Heart left ventricle (tissue), 16 donors: ENCODE results near the gene ERBB4. TPM values are rescaled to one million over a fixed set of nuclear protein-coding genes. Genes with fewer than 3 reads are reported as not detected.

Experiments
- ATAC-seq, 4 donors: fragments of 200-7000 bp; cut with Tn5 transposase; one replicate each; pipeline ENCODE4 v1.9.1; 2020 to 2022; ENCODE audit warnings: moderate library complexity in 4 of 4, mild to moderate bottlenecking in 3 of 4, moderate number of reproducible peaks in 1 of 4
- DNase-seq, 5 donors: peaks; one replicate each; pipeline ENCODE4 v3.0.0-alpha.2; 2020
- H3K27ac ChIP-seq, 12 donors: fragments of 200-600 bp; sonication (generic) in 4 of 12; one replicate each; pipeline versions ENCODE4 v1.5.0 to v1.8.0; 2016 to 2022; ENCODE audit warnings: mild to moderate bottlenecking in 2 of 12
- H3K27me3 ChIP-seq, 9 donors: fragments of 200-600 bp; sonication (generic) in 2 of 9; one replicate each; pipeline versions ENCODE4 v1.5.1 to v1.8.0; 2016 to 2022; ENCODE audit warnings: mild to moderate bottlenecking in 3 of 9
- H3K36me3 ChIP-seq, 9 donors: fragments of 200-600 bp; sonication (generic) in 2 of 9; one replicate each; pipeline versions ENCODE4 v1.5.0 to v1.8.0; 2018 to 2022; ENCODE audit warnings: mild to moderate bottlenecking in 2 of 9
- H3K4me1 ChIP-seq, 12 donors: fragments of 200-600 bp; sonication (generic) in 4 of 12; one replicate each; pipeline versions ENCODE4 v1.5.0 to v1.8.0; 2016 to 2022; ENCODE audit warnings: mild to moderate bottlenecking in 3 of 12
- H3K4me3 ChIP-seq, 12 donors: fragments of 200-600 bp; sonication (generic) in 4 of 12; one replicate each; pipeline versions ENCODE4 v1.5.0 to v1.8.0; 2017 to 2022; ENCODE audit warnings: mild to moderate bottlenecking in 9 of 12, moderate library complexity in 4 of 12
- H3K9me3 ChIP-seq, 12 donors: fragments of 200-600 bp; sonication (generic) in 4 of 12; one replicate each; pipeline versions ENCODE4 v1.5.0 to v1.8.0; 2016 to 2022; ENCODE audit warnings: mild to moderate bottlenecking in 1 of 12
- POLR2A ChIP-seq, 2 donors: fragments of 450-650 bp; IDR thresholded peaks; one replicate each; pipeline ENCODE4 v1.6.1; 2017; ENCODE audit warnings: antibody characterized with exemption in 2 of 2, mild to moderate bottlenecking in 2 of 2, moderate library complexity in 2 of 2
- WGBS, 4 donors: extraction: QIAGEN DNeasy Blood & Tissue Kit in 2 of 4; methylation state at CpG; one replicate each; pipeline versions ENCODE4 v1.1.5 to v1.1.7; 2013 to 2018; 5-methylcytosine and 5-hydroxymethylcytosine counted together
- intact Hi-C, 10 donors: fragments of 100-400 bp; cut with DNase I; formaldehyde crosslinking; loops; one replicate each; pipeline versions ENCODE4 v1.11.1 to v1.14.2; 2022
- polyA plus RNA-seq, 2 donors: library from polyadenylated mRNA; stranded (reverse); fragments of 200-250 nt; gene quantifications; one replicate each; pipeline ENCODE4 v1.2.3, GENCODE V29; 2013
- total RNA-seq, 9 donors: library from RNA; depleted of rRNA in 2 of 9; stranded (reverse); fragments of >200 nt in 2 of 9; fragmentation: NEBNext Ultra II Directional in 3 of 9; extraction: Animal tissue kit (Norgen Biotek cat#: 25700) in 3 of 9; gene quantifications; one replicate each; pipeline versions ENCODE4 v1.1.0 to v1.2.4, GENCODE V29; 2016 to 2023
- TF ChIP-seq, protein P1 (sequence below), 12 donors: fragments of 200-600 bp; sonication (generic) in 4 of 12; IDR thresholded peaks; one replicate each; pipeline versions ENCODE4 v1.5.0 to v1.8.0; 2018 to 2022; ENCODE audit warnings: antibody characterized with exemption in 12 of 12, mild to moderate bottlenecking in 5 of 12
- donor health status: ischemic (EF 13 %, LVEDD 7.1; RV severe dilation, severe dysfunction).
- donor health status: healthy with polysubstance abuse.
- donor health status: DM: no; HTN: yes; CAD: no.
- donor health status: DM: no; HTN: no; CAD: no.
- donor health status: ischemic (EF 25% LVEDD 6.9; RV normal size, moderate dysfunction).
- donor health status: ischemic (EF 25% LVEDD 5.7; RV mildly dilated, moderate dysfunction).
- donor health status: healthy.
- donor health status: DM: yes; HTN: yes; CAD: no.
- donor health status: ischemic (EF 35%, LVEDD 5.7; RV mildly dilated, moderate dysfunction).
- donor health status: nonischemic (EF 11% LVEDD 7.7; RV severe dilation, severe dysfunction).
- donor health status: DM: yes; HTN: yes; CAD: no.
- donor health status: PGD.
- donor health status: ischemic (EF 29% LVEDD 5.4; RV normal size, mild dysfunction).
- donor health status: nonischemic (EF 23%, LVEDD 6.1; RV moderate dilation, normal function).

Gene ERBB4
- total and polyA plus RNA-seq, 11 donors = 1.3 to 29.5 (median 11.7) TPM

DNA sequence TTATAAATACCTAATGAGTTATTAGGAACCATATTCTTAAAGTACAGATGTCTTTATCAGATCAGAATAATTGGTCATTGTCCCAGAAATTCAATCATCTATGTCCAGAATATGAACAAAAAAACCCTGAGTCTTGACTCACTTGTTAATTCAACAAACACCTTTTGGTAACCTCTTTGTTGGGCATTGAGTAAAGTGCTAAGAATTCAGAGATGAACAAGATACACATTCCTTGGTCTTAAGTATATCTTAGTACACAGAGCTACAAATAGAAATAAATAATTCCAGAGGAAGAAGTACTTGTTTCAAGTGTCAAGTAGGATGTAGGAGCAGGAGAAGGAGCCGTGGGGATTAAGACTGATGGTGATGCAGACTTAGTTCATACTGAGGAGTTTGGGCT, 1184.1 kb downstream of the ERBB4 start:
- Histone ChIP-seq H3K4me3 (no peak overlapping the region), H3K36me3 (no peaks in the 10 kb centered on the region), H3K27ac (no peak overlapping the region), H3K27me3 (no peaks in the 10 kb centered on the region), H3K9me3 (no peaks in the 10 kb centered on the region), H3K4me1 (no peaks in the 10 kb centered on the region)
- DNase-seq = no peak
- no peak for ATAC-seq
- TF ChIP-seq, protein P1, sequence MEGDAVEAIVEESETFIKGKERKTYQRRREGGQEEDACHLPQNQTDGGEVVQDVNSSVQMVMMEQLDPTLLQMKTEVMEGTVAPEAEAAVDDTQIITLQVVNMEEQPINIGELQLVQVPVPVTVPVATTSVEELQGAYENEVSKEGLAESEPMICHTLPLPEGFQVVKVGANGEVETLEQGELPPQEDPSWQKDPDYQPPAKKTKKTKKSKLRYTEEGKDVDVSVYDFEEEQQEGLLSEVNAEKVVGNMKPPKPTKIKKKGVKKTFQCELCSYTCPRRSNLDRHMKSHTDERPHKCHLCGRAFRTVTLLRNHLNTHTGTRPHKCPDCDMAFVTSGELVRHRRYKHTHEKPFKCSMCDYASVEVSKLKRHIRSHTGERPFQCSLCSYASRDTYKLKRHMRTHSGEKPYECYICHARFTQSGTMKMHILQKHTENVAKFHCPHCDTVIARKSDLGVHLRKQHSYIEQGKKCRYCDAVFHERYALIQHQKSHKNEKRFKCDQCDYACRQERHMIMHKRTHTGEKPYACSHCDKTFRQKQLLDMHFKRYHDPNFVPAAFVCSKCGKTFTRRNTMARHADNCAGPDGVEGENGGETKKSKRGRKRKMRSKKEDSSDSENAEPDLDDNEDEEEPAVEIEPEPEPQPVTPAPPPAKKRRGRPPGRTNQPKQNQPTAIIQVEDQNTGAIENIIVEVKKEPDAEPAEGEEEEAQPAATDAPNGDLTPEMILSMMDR (IDR thresholded peaks at IDR 0.05) = no peak
- no peak for TF ChIP-seq POLR2A (IDR thresholded peaks at IDR 0.05)
- intact Hi-C loops = no loop called here
- WGBS, 4 donors = 75 to 79% (median 77%) methylated on average over 1 of the region's 1 CpG

DNA sequence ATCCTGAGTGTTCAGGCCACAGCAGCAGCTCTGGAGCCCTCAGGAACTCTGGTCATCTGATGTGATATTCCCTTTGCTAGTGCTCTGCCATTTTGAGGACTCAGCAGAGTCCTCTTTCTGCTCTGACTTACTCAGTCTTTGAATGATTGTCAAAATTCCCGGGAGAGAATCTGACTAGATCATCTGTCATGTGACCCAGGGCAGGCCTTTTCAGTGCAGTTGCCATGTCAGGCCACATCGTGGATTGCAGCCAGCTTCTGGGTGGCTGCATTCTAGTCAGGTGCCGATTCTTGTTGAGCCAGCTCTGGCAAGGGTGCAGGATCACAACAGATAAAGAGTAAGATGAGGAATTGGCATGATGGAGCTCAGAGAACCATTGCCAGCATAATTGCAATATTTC, 1186.6 kb downstream of the ERBB4 start:
- WGBS, 4 donors = 26 to 29% (median 29%) methylated on average over 3 of the region's 3 CpGs
- Histone ChIP-seq H3K36me3 (no peaks in the 10 kb centered on the region), H3K4me1 (no peaks in the 10 kb centered on the region), H3K9me3 (peaks cover 0 to 7% (median 0%) of the 10 kb centered on the region in 12 donors), H3K4me3 (no peak overlapping the region), H3K27me3 (no peaks in the 10 kb centered on the region), H3K27ac (no peak overlapping the region)
- DNase-seq (peak in 3 of 5 donors; percentile 7 to 49 (median 30)), ATAC-seq (no peak)
- TF ChIP-seq POLR2A (IDR thresholded peaks at IDR 0.05) = no peak
- TF ChIP-seq, protein P1 (IDR thresholded peaks at IDR 0.05) = no peak
- intact Hi-C loops = no loop called here

DNA sequence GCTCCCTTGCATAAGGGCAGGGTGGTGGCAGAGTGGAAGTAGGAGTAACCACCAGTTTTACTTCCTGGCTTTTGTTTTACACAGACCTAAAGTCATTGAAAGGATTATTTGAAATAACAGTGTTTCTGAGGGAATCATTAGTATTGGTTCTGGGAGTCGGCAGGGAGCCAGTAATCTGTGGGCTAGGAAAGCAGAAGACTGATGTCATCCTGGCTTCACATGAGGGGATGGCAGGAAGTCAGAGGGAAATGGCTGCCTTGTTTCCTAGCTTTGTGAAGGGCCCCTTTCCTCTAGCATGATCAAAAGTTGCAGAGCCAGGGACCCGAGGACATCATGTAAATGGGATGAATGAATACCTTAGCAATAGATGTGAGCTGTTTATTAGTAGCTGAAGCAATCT, 1189.6 kb downstream of the ERBB4 start:
- peaks cover 0 to 8% (median 0%) of the 10 kb centered on the region in 12 donors for H3K9me3 ChIP-seq
- intact Hi-C loops = no loop called here
- H3K36me3 ChIP-seq = no peaks in the 10 kb centered on the region
- no peak overlapping the region for H3K27ac ChIP-seq
- DNase-seq = no peak
- no peak overlapping the region for H3K4me3 ChIP-seq
- no peaks in the 10 kb centered on the region for H3K4me1 ChIP-seq
- 45 to 55% (median 53%) methylated on average over 2 of the region's 2 CpGs for WGBS, 4 donors
- H3K27me3 ChIP-seq = no peaks in the 10 kb centered on the region
- no peak for TF ChIP-seq POLR2A (IDR thresholded peaks at IDR 0.05)
- TF ChIP-seq, protein P1 (IDR thresholded peaks at IDR 0.05) = no peak
- no peak for ATAC-seq

DNA sequence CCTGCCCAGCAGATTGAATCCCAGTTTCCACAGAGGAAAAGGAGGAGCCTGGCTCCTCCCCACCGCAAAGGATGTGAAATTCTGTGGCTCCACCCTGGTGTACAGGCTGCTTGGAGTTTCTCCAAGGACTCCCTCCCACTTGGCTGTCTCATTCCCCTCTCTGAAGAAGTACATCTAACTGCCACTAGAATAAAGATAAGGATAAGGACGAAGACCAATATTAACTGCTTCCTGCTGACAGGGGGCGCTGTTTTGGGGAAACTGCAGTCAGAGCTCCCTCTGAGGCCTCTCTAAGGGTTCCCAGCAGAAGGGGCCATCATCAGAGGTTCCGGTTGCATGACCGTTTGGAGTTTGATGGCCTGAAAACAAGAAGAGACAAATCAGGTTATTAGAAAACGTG, 1191.3 kb downstream of the ERBB4 start:
- H3K4me3 ChIP-seq = no peak overlapping the region
- no peaks in the 10 kb centered on the region for H3K36me3 ChIP-seq
- WGBS, 4 donors = 66 to 75% (median 72%) methylated on average over 6 of the region's 6 CpGs
- H3K4me1 ChIP-seq = no peaks in the 10 kb centered on the region
- H3K27ac ChIP-seq = no peak overlapping the region
- no peaks in the 10 kb centered on the region for H3K27me3 ChIP-seq
- ATAC-seq = no peak
- H3K9me3 ChIP-seq = peaks cover 0 to 8% (median 0%) of the 10 kb centered on the region in 12 donors
- TF ChIP-seq, protein P1 (IDR thresholded peaks at IDR 0.05) = no peak
- intact Hi-C loops = no loop called here
- no peak for DNase-seq
